Vagina (tissue), 2 donors: ENCODE measurements around the gene VAX1.

ENCODE experiments used
- POLR2A ChIP-seq, 2 donors: fragments of 450-650 bp; IDR thresholded peaks; one replicate each; pipeline ENCODE4 v1.6.1; 2017; ENCODE audit warnings: antibody characterized with exemption in 2 of 2, mild to moderate bottlenecking in 2 of 2, moderate library complexity in 2 of 2
- POLR2AphosphoS5 ChIP-seq, 2 donors: sonication (generic); formaldehyde crosslinking; IDR thresholded peaks; one replicate each; pipeline ENCODE4 v1.9.0; 2017; ENCODE audit warnings: antibody characterized with exemption in 2 of 2, mild to moderate bottlenecking in 2 of 2, low read depth in 1 of 2; ENCODE audit not compliant: insufficient read depth in 1 of 2
- TF ChIP-seq, protein P1 (sequence below), 3 experiments: fragments of 450-650 bp in 2 of 3; fragments of 200-600 bp in 1 of 3; sonication (generic) in 1 of 3; IDR thresholded peaks; one replicate each; pipeline ENCODE4 v1.5.1; 2017 to 2019; ENCODE audit warnings: antibody characterized with exemption in 3 of 3, mild to moderate bottlenecking in 2 of 3, moderate library complexity in 2 of 3

DNA sequence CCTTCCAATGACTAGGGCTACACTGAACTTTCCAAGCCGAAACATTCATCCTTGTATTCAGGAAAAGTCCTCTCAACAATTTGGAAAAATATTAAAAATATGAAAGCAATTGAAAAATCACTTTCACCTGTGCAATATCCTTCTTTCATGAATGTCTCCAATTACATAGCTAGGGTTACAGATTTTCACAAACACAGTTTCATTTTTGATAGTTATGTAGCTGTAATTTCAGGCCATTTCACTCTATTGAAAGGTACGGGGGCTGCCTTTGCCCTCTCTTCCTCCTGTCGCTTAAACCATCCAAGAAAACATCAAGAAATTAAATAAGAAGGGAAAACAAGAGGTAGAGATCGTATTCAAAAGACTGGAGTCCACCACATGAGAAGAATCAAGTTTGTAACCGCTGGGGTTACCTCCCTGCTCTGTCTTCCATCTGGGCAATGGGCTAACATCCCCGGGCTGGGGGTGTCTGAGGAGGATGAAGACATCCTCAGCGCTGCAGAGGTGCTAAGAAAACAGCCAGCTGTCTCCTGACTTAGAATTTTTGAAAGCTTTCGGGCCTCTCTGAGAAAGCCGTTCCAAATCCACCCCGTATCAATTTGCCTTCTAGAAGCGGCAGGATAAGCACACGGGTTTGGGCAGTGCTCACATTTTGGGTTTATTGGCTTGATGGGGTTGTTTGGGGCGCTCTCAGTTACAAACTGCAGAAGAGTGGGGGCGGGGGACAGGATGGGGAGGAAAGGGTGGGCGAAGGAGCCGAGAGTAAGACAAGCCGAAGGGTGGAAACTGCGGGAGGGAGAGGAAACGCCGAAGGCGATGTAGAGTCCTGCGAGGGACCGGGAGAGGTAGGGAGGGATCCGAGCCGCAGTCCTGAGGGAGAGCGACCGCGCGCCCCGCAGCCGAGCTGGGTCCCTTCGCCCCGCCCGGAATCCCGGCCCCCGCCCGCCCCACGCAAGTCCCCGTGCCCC lies 24.3 kb upstream of the VAX1 start:
- TF ChIP-seq POLR2A (IDR thresholded peaks at IDR 0.05) (no peak), POLR2AphosphoS5 (IDR thresholded peaks at IDR 0.05; ENCODE audit: insufficient read depth in 1 of 2, low read depth in 1 of 2) (no peak)
- TF ChIP-seq, protein P1, sequence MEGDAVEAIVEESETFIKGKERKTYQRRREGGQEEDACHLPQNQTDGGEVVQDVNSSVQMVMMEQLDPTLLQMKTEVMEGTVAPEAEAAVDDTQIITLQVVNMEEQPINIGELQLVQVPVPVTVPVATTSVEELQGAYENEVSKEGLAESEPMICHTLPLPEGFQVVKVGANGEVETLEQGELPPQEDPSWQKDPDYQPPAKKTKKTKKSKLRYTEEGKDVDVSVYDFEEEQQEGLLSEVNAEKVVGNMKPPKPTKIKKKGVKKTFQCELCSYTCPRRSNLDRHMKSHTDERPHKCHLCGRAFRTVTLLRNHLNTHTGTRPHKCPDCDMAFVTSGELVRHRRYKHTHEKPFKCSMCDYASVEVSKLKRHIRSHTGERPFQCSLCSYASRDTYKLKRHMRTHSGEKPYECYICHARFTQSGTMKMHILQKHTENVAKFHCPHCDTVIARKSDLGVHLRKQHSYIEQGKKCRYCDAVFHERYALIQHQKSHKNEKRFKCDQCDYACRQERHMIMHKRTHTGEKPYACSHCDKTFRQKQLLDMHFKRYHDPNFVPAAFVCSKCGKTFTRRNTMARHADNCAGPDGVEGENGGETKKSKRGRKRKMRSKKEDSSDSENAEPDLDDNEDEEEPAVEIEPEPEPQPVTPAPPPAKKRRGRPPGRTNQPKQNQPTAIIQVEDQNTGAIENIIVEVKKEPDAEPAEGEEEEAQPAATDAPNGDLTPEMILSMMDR (IDR thresholded peaks at IDR 0.05): no peak
